Natural killer cell (primary cell): ENCODE results near the gene ADRM1. TPM values are rescaled to one million over a fixed set of nuclear protein-coding genes. Genes with fewer than 3 reads are reported as not detected.

ENCODE experiments used
- ATAC-seq, 3 donors: fragments of 150-1000 bp in 2 of 3; fragments of 200-7000 bp in 1 of 3; cut with Tn5 transposase; 1 replicate in 1 of 3; 2 replicates in 2 of 3; pipeline ENCODE4 v1.10.0; 2021; ENCODE audit warnings: mild to moderate bottlenecking in 2 of 3, moderate library complexity in 2 of 3
- DNase-seq, 2 donors: peaks; one replicate each; pipeline versions ENCODE4 v3.0.0 to v3.0.0-alpha.2; 2013 to 2021; ENCODE audit warnings: mixed read lengths in 1 of 2
- H3K27ac ChIP-seq: one replicate; pipeline ENCODE4 v1.5.1; 2013; ENCODE audit warnings: mild to moderate bottlenecking, low read length
- H3K27me3 ChIP-seq: one replicate; pipeline ENCODE4 v1.6.1; 2013; ENCODE audit warnings: low read length; ENCODE audit not compliant: control insufficient read depth, insufficient read depth
- H3K36me3 ChIP-seq: one replicate; pipeline ENCODE4 v1.6.1; 2013; ENCODE audit warnings: low read length; ENCODE audit not compliant: control insufficient read depth, insufficient read depth
- H3K4me1 ChIP-seq: one replicate; pipeline ENCODE4 v1.6.1; 2013; ENCODE audit warnings: low read length; ENCODE audit not compliant: control insufficient read depth, insufficient read depth
- H3K4me3 ChIP-seq: one replicate; pipeline ENCODE4 v1.5.1; 2013; ENCODE audit warnings: low read length
- H3K9me3 ChIP-seq: one replicate; pipeline ENCODE4 v1.6.1; 2013; ENCODE audit warnings: low read length; ENCODE audit not compliant: control insufficient read depth, insufficient read depth
- H3K27ac Mint-ChIP-seq, 2 donors: one replicate each; pipeline ENCODE4 v1.8.0; 2022; ENCODE audit warnings: mild to moderate bottlenecking in 2 of 2, mixed read lengths in 2 of 2, moderate library complexity in 1 of 2
- H3K27me3 Mint-ChIP-seq, 2 donors: one replicate each; pipeline ENCODE4 v1.8.0; 2022; ENCODE audit warnings: low read depth in 2 of 2, mixed read lengths in 2 of 2
- H3K36me3 Mint-ChIP-seq: one replicate; pipeline ENCODE4 v1.8.0; 2022; ENCODE audit warnings: mixed read lengths
- H3K4me1 Mint-ChIP-seq, 2 donors: one replicate each; pipeline ENCODE4 v1.8.0; 2022; ENCODE audit warnings: mixed read lengths in 2 of 2
- H3K4me3 Mint-ChIP-seq: one replicate; pipeline ENCODE4 v1.8.0; 2022; ENCODE audit warnings: mild to moderate bottlenecking, moderate library complexity, mixed read lengths
- H3K9me3 Mint-ChIP-seq, 2 donors: one replicate each; pipeline ENCODE4 v1.8.0; 2022; ENCODE audit warnings: mixed read lengths in 2 of 2
- CTCF ChIP-seq: fragments of 200-600 bp; IDR thresholded peaks from one replicate; pipeline ENCODE4 v1.8.0; 2022; ENCODE audit warnings: antibody characterized with exemption
- WGBS: methylation state at CpG from one replicate; pipeline ENCODE4 v1.1.7; 2013; ENCODE audit warnings: missing lambda C conversion rate; ENCODE audit not compliant: insufficient coverage; 5-methylcytosine and 5-hydroxymethylcytosine counted together
- intact Hi-C: fragments of 100-400 bp; cut with micrococcal nuclease; formaldehyde crosslinking; loops from one replicate; pipeline ENCODE4 v1.14.2; 2022
- total RNA-seq, 4 donors: library from RNA; stranded (reverse); fragments of 120-200 nt in 1 of 4; gene quantifications; one replicate each; pipeline versions ENCODE4 v1.2.3 to v1.2.4, GENCODE V29; 2013 to 2022

ADRM1 gene
- total RNA-seq, 3 donors from 2014 or later (not counting 1 experiment from before 2014, with no cell fraction given): 81.4 to 88.4 (median 84.6) TPM

- Histone ChIP-seq H3K27ac (no peak overlapping the region), H3K36me3 (no peaks in the 10 kb centered on the region), H3K4me3 (no peak overlapping the region), H3K9me3 (no peaks in the 10 kb centered on the region), H3K4me1 (no peaks in the 10 kb centered on the region), H3K27me3 (no peaks in the 10 kb centered on the region)
- H3K4me1 Mint-ChIP-seq: no peaks in the 10 kb centered on the region
- intact Hi-C loops: no loop called here
- H3K9me3 Mint-ChIP-seq: peaks cover 3 to 4% of the 10 kb centered on the region in 2 donors
- WGBS: 86% methylated on average over 23 of the region's 23 CpGs
- no peak overlapping the region for H3K27ac Mint-ChIP-seq
- H3K4me3 Mint-ChIP-seq: no peak overlapping the region
- TF ChIP-seq CTCF: no peak
- H3K27me3 Mint-ChIP-seq: no peaks in the 10 kb centered on the region
- DNase-seq (no peak), ATAC-seq (no peak)
- no peaks in the 10 kb centered on the region for H3K36me3 Mint-ChIP-seq
Measured at GRCh38 chr20:62350629-62351422, 48.0 kb downstream of the ADRM1 start.

GRCh38 chr20:62351469-62352401 lies 48.9 kb downstream of the ADRM1 start:
- Mint-ChIP-seq H3K4me1 (no peaks in the 10 kb centered on the region), H3K4me3 (no peak overlapping the region), H3K27me3 (no peaks in the 10 kb centered on the region), H3K36me3 (no peaks in the 10 kb centered on the region), H3K9me3 (peaks cover 3 to 4% of the 10 kb centered on the region in 2 donors), H3K27ac (no peak overlapping the region)
- intact Hi-C loops: no loop called here
- Histone ChIP-seq H3K27me3 (no peaks in the 10 kb centered on the region), H3K4me3 (no peak overlapping the region), H3K36me3 (no peaks in the 10 kb centered on the region), H3K9me3 (no peaks in the 10 kb centered on the region), H3K27ac (no peak overlapping the region), H3K4me1 (no peaks in the 10 kb centered on the region)
- 92% methylated on average over 60 of the region's 60 CpGs for WGBS
- TF ChIP-seq CTCF: no peak
- ATAC-seq (no peak), DNase-seq (no peak)

GRCh38 chr20:62352402-62353288 lies 49.8 kb downstream of the ADRM1 start:
- intact Hi-C loops: no loop called here
- DNase-seq (no peak), ATAC-seq (no peak)
- peaks cover 3 to 4% of the 10 kb centered on the region in 2 donors for H3K9me3 Mint-ChIP-seq
- Histone ChIP-seq H3K4me3 (no peak overlapping the region), H3K36me3 (no peaks in the 10 kb centered on the region), H3K9me3 (no peaks in the 10 kb centered on the region), H3K27ac (no peak overlapping the region), H3K4me1 (no peaks in the 10 kb centered on the region), H3K27me3 (no peaks in the 10 kb centered on the region)
- H3K4me3 Mint-ChIP-seq: no peak overlapping the region
- no peaks in the 10 kb centered on the region for H3K4me1 Mint-ChIP-seq
- TF ChIP-seq CTCF: no peak
- no peaks in the 10 kb centered on the region for H3K36me3 Mint-ChIP-seq
- H3K27me3 Mint-ChIP-seq: no peaks in the 10 kb centered on the region
- 86% methylated on average over 43 of the region's 43 CpGs for WGBS
- H3K27ac Mint-ChIP-seq: no peak overlapping the region
